Caki2 (cell line): Measurements from ENCODE around the gene LRRC38. TPM values are rescaled to one million over a fixed set of nuclear protein-coding genes. Genes with fewer than 3 reads are reported as not detected.
"Not testable (repeated sequence)": the region's sequence is repeated elsewhere in the genome, so short reads cannot be mapped to it uniquely, and the experiment has no call there.

Experiments
- DNase-seq: peaks from one replicate; pipeline ENCODE4 v3.0.0-alpha.2; 2015; ENCODE audit warnings: low read depth
- in situ Hi-C: cut with HindIII; loops from 2 replicates; pipeline ENCODE4 v1.10.0; 2016; ENCODE audit warnings: low sequenced_read_pairs, low pct_unique_long_range_greater_than_20kb, mixed read lengths
- total RNA-seq: library from RNA; depleted of rRNA; stranded (reverse); fragments of >200 nt; shearing (Covaris generic); gene quantifications from 2 replicates; pipeline ENCODE4 v1.2.3, GENCODE V29; 2014; ENCODE audit warnings: low replicate concordance

LRRC38 gene
- total RNA-seq, 1 experiment from 2014 or later = not detected

- no peak for DNase-seq
- in situ Hi-C loops = no loop called here
These were observed 29.9 kb downstream of the LRRC38 start for GRCh38 chr1:13483946-13484345.

GRCh38 chr1:13482600-13482999 lies 31.2 kb downstream of the LRRC38 start:
- no peak for DNase-seq
- in situ Hi-C loops = no loop called here

GRCh38 chr1:13479171-13479856 lies 34.5 kb downstream of the LRRC38 start:
- in situ Hi-C loops = no loop called here
- DNase-seq = no peak

GRCh38 chr1:13478692-13479091 lies 35.1 kb downstream of the LRRC38 start:
- in situ Hi-C loops = no loop called here

GRCh38 chr1:13469343-13469742 lies 44.5 kb downstream of the LRRC38 start:
- in situ Hi-C loops = no loop called here
- DNase-seq = no peak

More at GRCh38 chr1:13478692-13479091, 35.1 kb downstream of the LRRC38 start:
- no peak for DNase-seq

GRCh38 chr1:13465515-13465914 lies 48.3 kb downstream of the LRRC38 start:
- no peak for DNase-seq
- in situ Hi-C loops = no loop called here

GRCh38 chr1:13462682-13463081 lies 51.1 kb downstream of the LRRC38 start:
- in situ Hi-C loops = no loop called here
- no peak for DNase-seq

GRCh38 chr1:13461977-13462376 lies 51.8 kb downstream of the LRRC38 start:
- in situ Hi-C loops = no loop called here
- DNase-seq = no peak

GRCh38 chr1:13456904-13457532 lies 56.8 kb downstream of the LRRC38 start:
- DNase-seq = no peak
- in situ Hi-C loops = no loop called here

GRCh38 chr1:13451399-13451965 lies 62.3 kb downstream of the LRRC38 start:
- in situ Hi-C loops = no loop called here
- DNase-seq = no peak

GRCh38 chr1:13450204-13450603 lies 63.6 kb downstream of the LRRC38 start:
- in situ Hi-C loops = no loop called here

GRCh38 chr1:13443335-13443979 lies 70.3 kb downstream of the LRRC38 start:
- in situ Hi-C loops = no loop called here
- DNase-seq = no peak

More at GRCh38 chr1:13450204-13450603, 63.6 kb downstream of the LRRC38 start:
- DNase-seq = no peak

- DNase-seq, in situ Hi-C loops: not testable (repeated sequence)
These were observed 74.6 kb downstream of the LRRC38 start for GRCh38 chr1:13439104-13439783.

GRCh38 chr1:13435458-13435857 lies 78.3 kb downstream of the LRRC38 start:
- no peak for DNase-seq
- in situ Hi-C loops = no loop called here

- DNase-seq, in situ Hi-C loops: not testable (repeated sequence)
These were observed 80.0 kb downstream of the LRRC38 start for GRCh38 chr1:13433694-13434358.

- DNase-seq = no peak
- in situ Hi-C loops = no loop called here
These were observed 81.6 kb downstream of the LRRC38 start for GRCh38 chr1:13432251-13432650.

- no peak for DNase-seq
- in situ Hi-C loops = no loop called here
These were observed 83.3 kb downstream of the LRRC38 start for GRCh38 chr1:13430495-13430894.
